PFSK-1 (cell line): ENCODE results near the gene COA8.

ENCODE experiments used
- FOXP2 ChIP-seq: optimal IDR thresholded peaks from 2 replicates; pipeline ENCODE3; 2011; ENCODE audit warnings: borderline replicate concordance, control low read depth, inconsistent platforms; ENCODE audit not compliant: insufficient read depth; ENCODE audit errors: extremely low read length, extremely low read depth
- POLR2AphosphoS5 ChIP-seq: IDR thresholded peaks from 2 replicates; pipeline ENCODE4 v1.6.1; 2012; ENCODE audit warnings: low read depth, mild to moderate bottlenecking, control low read depth, low read length, moderate library complexity
- REST ChIP-seq, 2 experiments: IDR thresholded peaks; 2 replicates each; pipeline versions ENCODE4 v1.6.1 to v1.8.0; 2011 to 2012; ENCODE audit warnings: low read depth in 2 of 2, low read length in 2 of 2, control low read depth in 1 of 2, inconsistent platforms in 1 of 2, mild to moderate bottlenecking in 1 of 2, moderate library complexity in 1 of 2; ENCODE audit not compliant: insufficient read depth in 1 of 2
- SIN3A ChIP-seq: IDR thresholded peaks from 2 replicates; pipeline ENCODE4 v1.6.1; 2012; ENCODE audit warnings: mild to moderate bottlenecking, low read length, moderate library complexity, borderline replicate concordance; ENCODE audit not compliant: insufficient read depth
- TAF1 ChIP-seq: IDR thresholded peaks from 2 replicates; pipeline ENCODE4 v1.6.1; 2012; ENCODE audit warnings: low read length, control low read depth, borderline replicate concordance; ENCODE audit not compliant: insufficient read depth

The COA8 gene

GRCh38 chr14:103551338-103551762 is 11.4 kb upstream of the COA8 start:
- TF ChIP-seq SIN3A, result no peak

GRCh38 chr14:103552011-103552845 is 10.5 kb upstream of the COA8 start:
- TF ChIP-seq POLR2AphosphoS5 (no peak), TAF1 (no peak), REST (IDR thresholded peaks at IDR 0.05; ENCODE audit: insufficient read depth in 1 of 2, low read depth in 2 of 2, low read length in 2 of 2) (no peak), FOXP2 (no peak), SIN3A (no peak)

- TF ChIP-seq REST (IDR thresholded peaks at IDR 0.05; ENCODE audit: insufficient read depth in 1 of 2, low read depth in 2 of 2, low read length in 2 of 2) (no peak), FOXP2 (no peak), POLR2AphosphoS5 (no peak), TAF1 (no peak), SIN3A (no peak)
Measured at GRCh38 chr14:103552846-103553210, 9.9 kb upstream of the COA8 start.

- TF ChIP-seq REST (IDR thresholded peaks at IDR 0.05; ENCODE audit: insufficient read depth in 1 of 2, low read depth in 2 of 2, low read length in 2 of 2), result no peak
- TF ChIP-seq POLR2AphosphoS5, result no peak
- TF ChIP-seq FOXP2, result no peak
- no peak for TF ChIP-seq SIN3A
- no peak for TF ChIP-seq TAF1
Measured at GRCh38 chr14:103555559-103556337, 7.0 kb upstream of the COA8 start.

- no peak for TF ChIP-seq REST (IDR thresholded peaks at IDR 0.05; ENCODE audit: insufficient read depth in 1 of 2, low read depth in 2 of 2, low read length in 2 of 2)
- no peak for TF ChIP-seq SIN3A
- TF ChIP-seq POLR2AphosphoS5, result no peak
- TF ChIP-seq TAF1, result no peak
- no peak for TF ChIP-seq FOXP2
Measured at GRCh38 chr14:103556946-103557758, 5.6 kb upstream of the COA8 start.
